H1 (cell line): ENCODE measurements around the gene SSU72. TPM values are rescaled to one million over a fixed set of nuclear protein-coding genes. Genes with fewer than 3 reads are reported as not detected.

Experiments
- CHD1 ChIP-seq: IDR thresholded peaks from 2 replicates; pipeline ENCODE4 v1.6.1; 2012; ENCODE audit warnings: low read depth, low read length, improper control_type of control experiment
- SRF ChIP-seq: IDR thresholded peaks from 2 replicates; pipeline ENCODE4 v1.6.1; 2011; ENCODE audit warnings: mild to moderate bottlenecking, low read depth, low read length, moderate library complexity
- TCF12 ChIP-seq: IDR thresholded peaks from 2 replicates; pipeline ENCODE4 v1.6.1; 2011; ENCODE audit warnings: low read depth, mild to moderate bottlenecking, low read length
- TEAD4 ChIP-seq: IDR thresholded peaks from 2 replicates; pipeline ENCODE4 v1.6.1; 2012; ENCODE audit warnings: low read depth, low read length, inconsistent platforms, mixed read lengths
- polyA plus RNA-seq, 7 experiments: library from polyadenylated mRNA; depleted of rRNA in 3 of 7; stranded (reverse) in 5 of 7; unstranded in 2 of 7; fragments of >200 nt in 5 of 7; fragments of 200-250 nt in 2 of 7; gene quantifications; 1 replicate in 5 of 7; 2 replicates in 1 of 7; 4 replicates in 1 of 7; pipeline versions ENCODE4 v1.2.1 to v1.2.3, GENCODE V29; 2011 to 2013; ENCODE audit warnings: missing spikeins in 2 of 7, mixed read lengths in 2 of 7
- total RNA-seq: library from RNA; stranded (reverse); fragmentation: NEBNext Ultra II Directional; extraction: Animal tissue kit (Norgen Biotek cat#: 25700); gene quantifications from 2 replicates; pipeline ENCODE4 v1.2.1, GENCODE V29; 2021
- TF ChIP-seq, protein P1 (sequence below): fragments of 300-600 bp; sonication (generic); IDR thresholded peaks from 2 replicates; pipeline ENCODE4 v1.7.1; 2012; ENCODE audit warnings: low read length, moderate library complexity, mild to moderate bottlenecking, inconsistent platforms; ENCODE audit not compliant: insufficient replicate concordance
- TF ChIP-seq, protein P2 (sequence below): IDR thresholded peaks from 2 replicates; pipeline ENCODE4 v1.6.1; 2012; ENCODE audit warnings: inconsistent platforms
- TF ChIP-seq, protein P3 (sequence below): IDR thresholded peaks from 2 replicates; pipeline ENCODE4 v1.6.1; 2012; ENCODE audit warnings: low read length, inconsistent platforms

The SSU72 gene
- total and polyA plus RNA-seq, 2 of the 8 experiments (the other 6 are each of a cell fraction or from before 2014, with no cell fraction given), result 110 to 165 TPM

DNA sequence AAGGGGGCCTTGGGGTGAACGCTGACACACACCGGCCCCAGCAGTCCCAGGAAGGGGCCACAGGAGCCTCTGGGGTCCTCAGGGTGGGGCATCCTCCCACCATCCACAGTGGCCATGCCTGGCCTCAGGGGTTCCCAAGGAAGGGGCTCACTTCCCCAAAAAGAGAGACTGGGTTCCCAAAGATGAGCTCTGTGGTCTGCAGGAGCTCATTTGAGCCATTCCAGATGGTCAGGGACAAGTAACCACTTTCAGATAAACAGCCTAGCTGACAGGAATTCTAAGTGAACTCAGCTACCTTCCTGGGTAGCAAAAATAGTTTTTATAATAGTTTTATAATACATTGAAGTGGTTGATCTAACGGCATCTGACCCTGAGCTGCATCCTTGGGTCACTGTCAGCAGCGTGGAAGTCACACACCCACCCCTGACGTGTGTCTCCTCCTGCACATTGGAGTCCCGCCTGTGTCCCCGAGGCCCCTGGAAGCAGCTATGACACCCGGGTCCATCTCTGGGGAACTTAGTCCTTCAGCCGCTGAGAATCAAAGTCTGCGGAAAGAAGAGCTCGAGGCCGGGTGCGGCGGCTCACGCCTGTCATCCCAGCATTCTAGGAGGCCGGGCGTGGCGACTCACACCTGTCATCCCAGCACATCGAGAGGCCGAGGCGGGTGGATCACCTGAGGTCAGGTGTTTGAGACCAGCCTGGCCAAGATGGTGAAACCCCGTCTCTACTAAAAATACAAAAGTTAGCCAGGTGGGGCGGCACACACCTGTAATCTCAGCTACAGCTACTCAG is 28.5 kb downstream of the SSU72 start (continued):
- TF ChIP-seq, protein P1, sequence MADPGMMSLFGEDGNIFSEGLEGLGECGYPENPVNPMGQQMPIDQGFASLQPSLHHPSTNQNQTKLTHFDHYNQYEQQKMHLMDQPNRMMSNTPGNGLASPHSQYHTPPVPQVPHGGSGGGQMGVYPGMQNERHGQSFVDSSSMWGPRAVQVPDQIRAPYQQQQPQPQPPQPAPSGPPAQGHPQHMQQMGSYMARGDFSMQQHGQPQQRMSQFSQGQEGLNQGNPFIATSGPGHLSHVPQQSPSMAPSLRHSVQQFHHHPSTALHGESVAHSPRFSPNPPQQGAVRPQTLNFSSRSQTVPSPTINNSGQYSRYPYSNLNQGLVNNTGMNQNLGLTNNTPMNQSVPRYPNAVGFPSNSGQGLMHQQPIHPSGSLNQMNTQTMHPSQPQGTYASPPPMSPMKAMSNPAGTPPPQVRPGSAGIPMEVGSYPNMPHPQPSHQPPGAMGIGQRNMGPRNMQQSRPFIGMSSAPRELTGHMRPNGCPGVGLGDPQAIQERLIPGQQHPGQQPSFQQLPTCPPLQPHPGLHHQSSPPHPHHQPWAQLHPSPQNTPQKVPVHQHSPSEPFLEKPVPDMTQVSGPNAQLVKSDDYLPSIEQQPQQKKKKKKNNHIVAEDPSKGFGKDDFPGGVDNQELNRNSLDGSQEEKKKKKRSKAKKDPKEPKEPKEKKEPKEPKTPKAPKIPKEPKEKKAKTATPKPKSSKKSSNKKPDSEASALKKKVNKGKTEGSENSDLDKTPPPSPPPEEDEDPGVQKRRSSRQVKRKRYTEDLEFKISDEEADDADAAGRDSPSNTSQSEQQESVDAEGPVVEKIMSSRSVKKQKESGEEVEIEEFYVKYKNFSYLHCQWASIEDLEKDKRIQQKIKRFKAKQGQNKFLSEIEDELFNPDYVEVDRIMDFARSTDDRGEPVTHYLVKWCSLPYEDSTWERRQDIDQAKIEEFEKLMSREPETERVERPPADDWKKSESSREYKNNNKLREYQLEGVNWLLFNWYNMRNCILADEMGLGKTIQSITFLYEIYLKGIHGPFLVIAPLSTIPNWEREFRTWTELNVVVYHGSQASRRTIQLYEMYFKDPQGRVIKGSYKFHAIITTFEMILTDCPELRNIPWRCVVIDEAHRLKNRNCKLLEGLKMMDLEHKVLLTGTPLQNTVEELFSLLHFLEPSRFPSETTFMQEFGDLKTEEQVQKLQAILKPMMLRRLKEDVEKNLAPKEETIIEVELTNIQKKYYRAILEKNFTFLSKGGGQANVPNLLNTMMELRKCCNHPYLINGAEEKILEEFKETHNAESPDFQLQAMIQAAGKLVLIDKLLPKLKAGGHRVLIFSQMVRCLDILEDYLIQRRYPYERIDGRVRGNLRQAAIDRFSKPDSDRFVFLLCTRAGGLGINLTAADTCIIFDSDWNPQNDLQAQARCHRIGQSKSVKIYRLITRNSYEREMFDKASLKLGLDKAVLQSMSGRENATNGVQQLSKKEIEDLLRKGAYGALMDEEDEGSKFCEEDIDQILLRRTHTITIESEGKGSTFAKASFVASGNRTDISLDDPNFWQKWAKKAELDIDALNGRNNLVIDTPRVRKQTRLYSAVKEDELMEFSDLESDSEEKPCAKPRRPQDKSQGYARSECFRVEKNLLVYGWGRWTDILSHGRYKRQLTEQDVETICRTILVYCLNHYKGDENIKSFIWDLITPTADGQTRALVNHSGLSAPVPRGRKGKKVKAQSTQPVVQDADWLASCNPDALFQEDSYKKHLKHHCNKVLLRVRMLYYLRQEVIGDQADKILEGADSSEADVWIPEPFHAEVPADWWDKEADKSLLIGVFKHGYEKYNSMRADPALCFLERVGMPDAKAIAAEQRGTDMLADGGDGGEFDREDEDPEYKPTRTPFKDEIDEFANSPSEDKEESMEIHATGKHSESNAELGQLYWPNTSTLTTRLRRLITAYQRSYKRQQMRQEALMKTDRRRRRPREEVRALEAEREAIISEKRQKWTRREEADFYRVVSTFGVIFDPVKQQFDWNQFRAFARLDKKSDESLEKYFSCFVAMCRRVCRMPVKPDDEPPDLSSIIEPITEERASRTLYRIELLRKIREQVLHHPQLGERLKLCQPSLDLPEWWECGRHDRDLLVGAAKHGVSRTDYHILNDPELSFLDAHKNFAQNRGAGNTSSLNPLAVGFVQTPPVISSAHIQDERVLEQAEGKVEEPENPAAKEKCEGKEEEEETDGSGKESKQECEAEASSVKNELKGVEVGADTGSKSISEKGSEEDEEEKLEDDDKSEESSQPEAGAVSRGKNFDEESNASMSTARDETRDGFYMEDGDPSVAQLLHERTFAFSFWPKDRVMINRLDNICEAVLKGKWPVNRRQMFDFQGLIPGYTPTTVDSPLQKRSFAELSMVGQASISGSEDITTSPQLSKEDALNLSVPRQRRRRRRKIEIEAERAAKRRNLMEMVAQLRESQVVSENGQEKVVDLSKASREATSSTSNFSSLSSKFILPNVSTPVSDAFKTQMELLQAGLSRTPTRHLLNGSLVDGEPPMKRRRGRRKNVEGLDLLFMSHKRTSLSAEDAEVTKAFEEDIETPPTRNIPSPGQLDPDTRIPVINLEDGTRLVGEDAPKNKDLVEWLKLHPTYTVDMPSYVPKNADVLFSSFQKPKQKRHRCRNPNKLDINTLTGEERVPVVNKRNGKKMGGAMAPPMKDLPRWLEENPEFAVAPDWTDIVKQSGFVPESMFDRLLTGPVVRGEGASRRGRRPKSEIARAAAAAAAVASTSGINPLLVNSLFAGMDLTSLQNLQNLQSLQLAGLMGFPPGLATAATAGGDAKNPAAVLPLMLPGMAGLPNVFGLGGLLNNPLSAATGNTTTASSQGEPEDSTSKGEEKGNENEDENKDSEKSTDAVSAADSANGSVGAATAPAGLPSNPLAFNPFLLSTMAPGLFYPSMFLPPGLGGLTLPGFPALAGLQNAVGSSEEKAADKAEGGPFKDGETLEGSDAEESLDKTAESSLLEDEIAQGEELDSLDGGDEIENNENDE, result no peak
- TF ChIP-seq TCF12 (no peak), TEAD4 (no peak), CHD1 (no peak), SRF (no peak)
- TF ChIP-seq, protein P2, sequence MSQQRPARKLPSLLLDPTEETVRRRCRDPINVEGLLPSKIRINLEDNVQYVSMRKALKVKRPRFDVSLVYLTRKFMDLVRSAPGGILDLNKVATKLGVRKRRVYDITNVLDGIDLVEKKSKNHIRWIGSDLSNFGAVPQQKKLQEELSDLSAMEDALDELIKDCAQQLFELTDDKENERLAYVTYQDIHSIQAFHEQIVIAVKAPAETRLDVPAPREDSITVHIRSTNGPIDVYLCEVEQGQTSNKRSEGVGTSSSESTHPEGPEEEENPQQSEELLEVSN, result no peak
- TF ChIP-seq, protein P3, sequence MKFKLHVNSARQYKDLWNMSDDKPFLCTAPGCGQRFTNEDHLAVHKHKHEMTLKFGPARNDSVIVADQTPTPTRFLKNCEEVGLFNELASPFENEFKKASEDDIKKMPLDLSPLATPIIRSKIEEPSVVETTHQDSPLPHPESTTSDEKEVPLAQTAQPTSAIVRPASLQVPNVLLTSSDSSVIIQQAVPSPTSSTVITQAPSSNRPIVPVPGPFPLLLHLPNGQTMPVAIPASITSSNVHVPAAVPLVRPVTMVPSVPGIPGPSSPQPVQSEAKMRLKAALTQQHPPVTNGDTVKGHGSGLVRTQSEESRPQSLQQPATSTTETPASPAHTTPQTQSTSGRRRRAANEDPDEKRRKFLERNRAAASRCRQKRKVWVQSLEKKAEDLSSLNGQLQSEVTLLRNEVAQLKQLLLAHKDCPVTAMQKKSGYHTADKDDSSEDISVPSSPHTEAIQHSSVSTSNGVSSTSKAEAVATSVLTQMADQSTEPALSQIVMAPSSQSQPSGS, result no peak
